Dermis blood vessel endothelial cell (primary cell): Measurements from ENCODE around the gene PLXDC2. TPM values are rescaled to one million over a fixed set of nuclear protein-coding genes. Genes with fewer than 3 reads are reported as not detected.
"Not testable (repeated sequence)": the region's sequence is repeated elsewhere in the genome, so short reads cannot be mapped to it uniquely, and the experiment has no call there.

Experiments
- DNase-seq: peaks from one replicate; pipeline ENCODE4 v3.0.0; 2010
- total RNA-seq: library from RNA; depleted of rRNA; stranded (reverse); fragments of >200 nt; gene quantifications from 2 replicates; pipeline ENCODE4 v1.2.3, GENCODE V29; 2014

The PLXDC2 gene
- total RNA-seq, 1 donor from 2014 or later = 2.7 TPM

GRCh38 chr10:20133669-20134189 is 317.5 kb downstream of the PLXDC2 start:
- no peak for DNase-seq

DNA sequence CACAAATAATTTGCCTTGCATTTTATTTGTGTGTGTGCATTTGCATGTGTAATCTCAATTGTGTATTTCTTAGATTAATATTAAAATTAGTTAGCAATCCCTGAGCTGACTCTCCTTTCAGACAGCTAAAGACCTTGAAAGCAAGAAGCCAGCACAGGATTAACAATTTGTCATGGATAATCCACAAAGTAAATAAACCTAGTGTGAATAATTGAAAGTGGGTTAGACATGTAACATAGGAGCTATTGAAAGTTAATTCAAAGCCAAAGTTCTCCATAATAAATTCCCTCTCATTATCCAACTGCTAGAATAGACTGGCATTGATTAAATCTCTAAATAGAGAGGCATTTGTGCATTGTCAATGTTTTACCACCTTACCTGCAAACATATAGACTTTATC is 326.1 kb downstream of the PLXDC2 start:
- no peak for DNase-seq

GRCh38 chr10:20144268-20144667 is 328.0 kb downstream of the PLXDC2 start:
- no peak for DNase-seq

DNA sequence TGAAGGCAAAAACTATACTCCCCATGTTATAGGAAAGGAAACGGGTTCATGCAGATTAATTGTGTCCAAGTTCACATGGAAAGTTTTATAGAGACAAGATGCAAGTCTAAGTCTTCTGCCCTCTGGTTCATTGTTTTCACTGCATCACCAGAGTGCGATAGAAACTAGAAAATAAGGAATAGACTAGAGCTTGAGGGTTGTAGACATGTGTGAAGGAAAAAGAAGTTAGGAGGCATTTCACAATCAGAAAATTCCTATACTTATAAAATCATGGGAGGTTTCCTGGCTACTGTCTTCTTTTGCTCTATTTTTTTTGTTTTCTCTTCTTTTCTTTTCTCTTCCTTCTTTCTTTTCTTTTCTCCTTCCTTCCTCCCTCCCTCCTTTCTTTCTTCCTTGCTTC is 329.8 kb downstream of the PLXDC2 start:
- no peak for DNase-seq

GRCh38 chr10:20147684-20148083 is 331.5 kb downstream of the PLXDC2 start:
- no peak for DNase-seq

GRCh38 chr10:20156511-20156910 is 340.3 kb downstream of the PLXDC2 start:
- no peak for DNase-seq

DNA sequence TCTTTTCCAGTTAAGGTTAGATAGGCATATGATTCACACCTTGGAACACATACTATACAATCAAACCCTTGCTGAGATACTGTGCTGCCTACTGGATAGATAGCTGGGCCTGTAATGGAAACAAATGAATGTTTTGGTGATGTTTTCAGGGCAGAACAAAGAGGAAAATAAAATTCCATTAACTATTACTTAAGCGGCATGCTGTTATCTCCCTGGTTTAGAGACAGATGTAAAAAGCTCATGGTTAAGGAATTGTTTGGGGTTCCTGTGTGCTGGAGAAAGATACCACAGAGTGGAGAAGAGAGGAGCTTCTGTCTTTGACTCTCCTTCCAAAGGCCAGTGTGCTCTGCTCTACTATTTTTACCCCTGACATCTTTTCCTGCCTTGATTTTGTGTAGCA is 341.1 kb downstream of the PLXDC2 start:
- DNase-seq = no peak

DNA sequence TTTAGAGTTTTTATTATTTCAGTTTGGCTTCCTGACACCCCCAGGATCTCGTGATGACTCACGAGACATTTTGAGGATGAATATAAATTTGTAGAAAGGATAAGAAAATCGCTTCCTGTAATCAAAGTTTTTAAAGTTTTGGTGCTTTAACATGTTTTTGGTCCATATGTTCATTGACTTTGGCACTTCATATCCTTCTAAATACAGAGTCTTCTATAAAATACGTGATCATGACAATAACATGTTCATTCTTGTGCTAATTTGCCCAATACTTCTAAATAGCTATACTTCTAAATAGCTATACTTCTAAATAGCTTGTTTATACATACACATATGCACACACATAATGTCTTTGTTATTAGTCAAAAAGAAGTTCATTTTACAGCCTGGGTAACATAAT is 341.9 kb downstream of the PLXDC2 start:
- DNase-seq = no peak

DNA sequence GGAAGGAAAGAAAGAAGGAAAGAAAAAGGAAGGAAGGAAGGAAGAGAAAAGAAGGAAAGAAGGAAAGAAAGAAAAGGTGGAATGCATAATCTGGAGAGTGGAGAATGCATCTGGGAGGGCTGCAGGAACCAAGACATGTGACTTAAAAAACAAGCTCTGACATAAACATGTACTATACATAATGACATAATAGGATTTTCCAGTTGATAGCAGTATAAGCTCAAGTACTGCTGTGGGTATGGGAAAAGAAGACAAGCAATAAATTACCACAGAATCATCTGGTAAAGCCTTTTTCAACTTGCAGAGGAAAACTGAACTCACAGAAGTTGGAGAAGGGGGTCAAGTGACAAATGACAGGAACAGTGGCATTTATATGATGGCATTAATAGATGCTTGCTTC is 345.9 kb downstream of the PLXDC2 start:
- DNase-seq = no peak

DNA sequence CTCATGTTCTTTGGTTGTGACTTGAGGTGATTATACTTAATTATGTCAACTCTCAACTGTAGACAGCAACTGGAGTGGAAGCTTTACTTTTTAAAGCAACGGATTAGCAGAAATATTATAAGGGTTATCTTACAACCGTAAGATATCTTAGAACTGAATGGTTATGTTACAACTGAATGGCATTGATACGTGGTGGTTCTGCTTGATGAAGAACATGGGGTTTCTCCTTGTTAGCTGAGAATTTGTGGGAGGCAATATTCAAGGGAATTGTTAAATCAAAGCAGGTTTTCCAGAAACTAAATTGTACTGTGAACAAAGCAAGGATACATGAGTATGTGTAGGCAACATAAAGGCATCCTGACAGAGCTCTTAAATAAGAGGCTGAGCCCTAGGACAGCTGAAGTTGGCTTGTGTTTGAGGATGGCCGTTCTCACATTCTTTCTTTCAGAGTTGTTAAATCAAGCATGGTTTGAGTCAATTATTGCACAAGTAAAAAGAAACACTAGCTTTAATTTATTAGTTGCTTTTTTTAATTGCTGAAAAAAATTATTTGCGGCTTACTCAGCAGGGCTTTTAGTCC is 350.0 kb downstream of the PLXDC2 start:
- DNase-seq = no peak

GRCh38 chr10:20170661-20171060 is 354.4 kb downstream of the PLXDC2 start:
- no peak for DNase-seq

DNA sequence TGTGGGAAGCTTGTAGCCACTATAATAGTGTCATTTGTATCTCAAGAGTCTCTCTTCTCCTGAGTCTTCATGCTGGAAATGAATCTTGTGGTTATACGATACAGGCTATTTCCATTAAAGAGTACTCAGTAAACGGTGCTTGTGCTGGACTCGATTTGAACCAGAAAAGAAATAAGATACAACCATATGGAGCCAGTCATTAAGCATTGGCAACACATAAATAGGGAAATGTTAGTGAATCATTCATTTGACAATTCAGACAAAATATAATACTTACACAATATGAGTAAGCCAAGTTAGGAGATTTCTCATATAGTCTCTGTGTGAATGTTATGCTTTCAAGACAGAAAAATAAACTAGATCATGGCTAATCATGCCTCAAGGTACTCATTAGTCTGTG is 356.8 kb downstream of the PLXDC2 start:
- no peak for DNase-seq

DNA sequence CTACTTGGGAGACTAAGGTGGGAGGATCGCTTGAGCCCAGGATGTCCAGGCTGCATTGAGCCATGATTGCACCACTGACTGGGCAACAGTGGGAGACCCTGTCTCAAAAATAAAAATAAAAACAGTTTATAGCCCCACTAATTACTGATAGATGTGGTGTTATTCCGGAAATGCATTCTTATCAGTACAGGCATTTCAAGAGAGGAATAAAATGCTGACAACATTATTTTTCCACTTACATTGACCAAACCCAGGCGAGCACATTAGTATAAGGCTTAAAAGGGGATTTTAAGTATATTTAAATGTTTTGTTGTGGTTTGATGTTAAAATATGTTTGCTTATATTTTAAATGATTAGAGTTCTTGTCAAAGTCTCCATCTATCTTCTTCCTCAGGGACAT is 359.5 kb downstream of the PLXDC2 start:
- no peak for DNase-seq

- DNase-seq = no peak
Measured at GRCh38 chr10:20180766-20181165, 364.5 kb downstream of the PLXDC2 start.

- no peak for DNase-seq
Measured at GRCh38 chr10:20181434-20181833, 365.2 kb downstream of the PLXDC2 start.

GRCh38 chr10:20185116-20185515 is 368.9 kb downstream of the PLXDC2 start:
- no peak for DNase-seq

DNA sequence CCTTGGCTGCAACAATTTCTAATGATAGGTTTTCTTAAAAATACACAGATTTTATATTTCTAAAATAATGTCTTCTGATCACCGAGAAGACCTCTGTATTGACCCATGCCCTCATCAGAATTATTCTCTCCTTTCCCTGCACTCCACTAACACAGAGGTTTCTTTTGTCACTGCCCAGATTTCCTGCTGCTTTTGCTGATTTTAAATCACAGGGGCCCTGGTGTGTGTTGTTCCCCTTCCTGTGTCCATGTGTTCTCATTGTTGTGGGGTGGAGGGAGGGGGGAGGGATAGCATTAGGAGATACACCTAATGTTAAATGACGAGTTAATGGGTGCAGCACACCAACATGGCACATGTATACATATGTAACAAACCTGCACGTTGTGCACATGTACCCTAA is 375.2 kb downstream of the PLXDC2 start:
- not testable (repeated sequence) for DNase-seq

- no peak for DNase-seq
Measured at GRCh38 chr10:20195076-20195475, 378.8 kb downstream of the PLXDC2 start.

- DNase-seq = no peak
Measured at GRCh38 chr10:20200758-20201157, 384.5 kb downstream of the PLXDC2 start.

GRCh38 chr10:20202337-20202736 is 386.1 kb downstream of the PLXDC2 start:
- DNase-seq = no peak

- DNase-seq = no peak
Measured at GRCh38 chr10:20207653-20208052, 391.4 kb downstream of the PLXDC2 start.

DNA sequence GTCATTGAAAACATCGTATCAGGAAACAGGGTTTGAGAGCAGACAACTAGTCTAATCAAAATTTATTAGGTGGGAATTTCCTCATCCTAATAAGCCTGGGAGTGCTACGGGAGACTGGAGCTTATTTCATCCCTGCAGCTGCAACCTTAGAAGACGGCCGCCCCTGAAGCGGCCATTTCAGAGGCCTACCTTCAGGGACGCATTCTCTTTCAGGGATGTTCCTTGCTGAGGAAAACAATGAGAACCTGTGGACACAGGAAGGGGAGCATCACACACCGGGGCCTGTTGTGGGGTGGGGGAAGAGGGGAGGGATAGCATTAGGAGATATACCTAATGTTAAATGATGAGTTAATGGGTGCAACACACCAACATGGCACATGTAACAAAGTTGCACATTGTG is 392.9 kb downstream of the PLXDC2 start:
- not testable (repeated sequence) for DNase-seq

DNA sequence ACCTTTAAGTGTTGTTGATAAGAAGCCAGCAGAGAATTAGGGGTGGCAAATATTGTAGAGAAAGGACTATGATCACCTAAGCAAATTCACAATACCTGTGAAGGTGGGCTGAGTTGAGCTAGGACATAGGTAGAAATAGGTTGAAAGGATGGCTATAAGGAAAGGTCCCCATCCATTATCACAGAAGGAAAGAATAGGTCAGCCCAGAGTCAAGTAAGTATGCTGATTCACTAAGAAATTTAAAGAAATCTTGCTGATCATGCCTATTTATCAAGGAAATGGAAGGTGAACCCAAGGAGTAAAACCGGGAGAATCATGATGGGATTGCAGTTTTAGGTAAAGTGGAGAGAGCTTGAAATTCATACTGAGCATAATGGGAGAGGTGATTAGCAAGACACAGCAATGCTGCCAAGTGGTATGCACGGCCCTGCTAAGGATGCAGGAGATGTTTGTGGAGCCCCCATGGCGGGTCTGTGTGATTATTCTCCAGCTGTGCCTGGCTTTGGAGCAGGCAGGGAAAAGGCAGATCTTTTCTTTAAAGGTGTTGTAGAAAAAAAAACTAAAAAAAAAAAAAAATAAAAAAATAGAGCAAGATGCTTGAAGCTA is 399.4 kb downstream of the PLXDC2 start:
- DNase-seq = no peak

- no peak for DNase-seq
Measured at GRCh38 chr10:20221356-20221755, 405.1 kb downstream of the PLXDC2 start.

GRCh38 chr10:20228729-20229128 is 412.5 kb downstream of the PLXDC2 start:
- no peak for DNase-seq
